Activated CD4-positive, CD25-positive, alpha-beta regulatory T cell (primary cell): Measurements from ENCODE around the gene PPP4R3B.
"Not testable (repeated sequence)": the region's sequence is repeated elsewhere in the genome, so short reads cannot be mapped to it uniquely, and the experiment has no call there.

Source experiments
- DNase-seq, 4 experiments: peaks; one replicate each; lab custom pipeline; 2025; lab: John Stamatoyannopoulos, UW

Gene PPP4R3B

GRCh38 chr2:55595536-55595935 is 21.9 kb downstream of the PPP4R3B start:
- no peak for DNase-seq

- no peak for DNase-seq
Observed at GRCh38 chr2:55592130-55592529, 25.3 kb downstream of the PPP4R3B start.

- DNase-seq = no peak
Observed at GRCh38 chr2:55590810-55591440, 26.5 kb downstream of the PPP4R3B start.

- DNase-seq = no peak
Observed at GRCh38 chr2:55585451-55586080, 31.9 kb downstream of the PPP4R3B start.

GRCh38 chr2:55581874-55582547 is 35.4 kb downstream of the PPP4R3B start:
- no peak for DNase-seq

- DNase-seq = no peak
Observed at GRCh38 chr2:55581435-55581834, 36.0 kb downstream of the PPP4R3B start.

GRCh38 chr2:55569002-55569401 is 48.4 kb downstream of the PPP4R3B start:
- DNase-seq = not testable (repeated sequence)

GRCh38 chr2:55567298-55567697 is 50.1 kb downstream of the PPP4R3B start:
- no peak for DNase-seq

- DNase-seq = no peak
Observed at GRCh38 chr2:55565613-55566012, 51.8 kb downstream of the PPP4R3B start.

GRCh38 chr2:55560855-55561254 is 56.6 kb downstream of the PPP4R3B start:
- no peak for DNase-seq

GRCh38 chr2:55556809-55557208 is 60.6 kb downstream of the PPP4R3B start:
- no peak for DNase-seq

GRCh38 chr2:55555977-55556376 is 61.4 kb downstream of the PPP4R3B start:
- no peak for DNase-seq

GRCh38 chr2:55553321-55553720 is 64.1 kb downstream of the PPP4R3B start:
- DNase-seq = no peak

- no peak for DNase-seq
Observed at GRCh38 chr2:55550368-55551102, 66.9 kb downstream of the PPP4R3B start.

GRCh38 chr2:55547679-55548078 is 69.7 kb downstream of the PPP4R3B start:
- DNase-seq = not testable (repeated sequence)

- DNase-seq = no peak
Observed at GRCh38 chr2:55547001-55547400, 70.4 kb downstream of the PPP4R3B start.

- no peak for DNase-seq
Observed at GRCh38 chr2:55530539-55531081, 86.8 kb downstream of the PPP4R3B start.

GRCh38 chr2:55526174-55526573 is 91.2 kb downstream of the PPP4R3B start:
- no peak for DNase-seq

- DNase-seq = no peak
Observed at GRCh38 chr2:55524884-55525437, 92.5 kb downstream of the PPP4R3B start.

- peak in 2 of 4 experiments; percentile 14 to 16 for DNase-seq
Observed at GRCh38 chr2:55519938-55520885, 97.2 kb downstream of the PPP4R3B start.

- DNase-seq = no peak
Observed at GRCh38 chr2:55518841-55519165, 98.6 kb downstream of the PPP4R3B start.
